WERI-Rb-1 (cell line): ENCODE results near the gene SVBP.

Experiments used
- DNase-seq: peaks from one replicate; pipeline ENCODE4 v3.0.0-alpha.2; 2020
- H3K27ac ChIP-seq: fragments of 250-450 bp; sonication (Bioruptor Pico); 2 replicates; pipeline ENCODE4 v1.5.1; 2020; ENCODE audit warnings: mild to moderate bottlenecking, moderate library complexity
- H3K27me3 ChIP-seq: fragments of 250-450 bp; sonication (Bioruptor Pico); 2 replicates; pipeline ENCODE4 v1.5.1; 2021; ENCODE audit warnings: mild to moderate bottlenecking, low read depth, moderate library complexity; ENCODE audit not compliant: insufficient read depth, severe bottlenecking
- H3K36me3 ChIP-seq: fragments of 250-450 bp; sonication (Bioruptor Pico); 2 replicates; pipeline ENCODE4 v1.5.1; 2020; ENCODE audit warnings: mild to moderate bottlenecking, moderate library complexity
- H3K4me3 ChIP-seq: 2 replicates; pipeline ENCODE4 v1.5.1; 2011; ENCODE audit warnings: low read depth, mild to moderate bottlenecking, control low read depth, low read length
- H3K9me3 ChIP-seq: fragments of 250-450 bp; sonication (Bioruptor Pico); 2 replicates; pipeline ENCODE4 v1.5.1; 2021; ENCODE audit warnings: mild to moderate bottlenecking, moderate library complexity; ENCODE audit not compliant: severe bottlenecking
- CTCF ChIP-seq: IDR thresholded peaks from 2 replicates; pipeline ENCODE4 v1.5.1; 2011; ENCODE audit warnings: low read depth, mild to moderate bottlenecking, control low read depth, inconsistent platforms, low read length

Gene SVBP

GRCh38 chr1:42848823-42849537 is 31.8 kb upstream of the SVBP start:
- Histone ChIP-seq H3K27ac (no peak overlapping the region), H3K27me3 (no peaks in the 10 kb centered on the region), H3K9me3 (no peaks in the 10 kb centered on the region), H3K36me3 (peaks cover 30% of the 10 kb centered on the region), H3K4me3 (no peak overlapping the region)
- no peak for TF ChIP-seq CTCF
- DNase-seq: no peak

- H3K36me3 ChIP-seq: peaks cover 30% of the 10 kb centered on the region
- no peak for DNase-seq
- no peak overlapping the region for H3K27ac ChIP-seq
- no peak overlapping the region; the same call in 1 of the 2 replicates for H3K4me3 ChIP-seq
- H3K27me3 ChIP-seq: no peaks in the 10 kb centered on the region
- H3K9me3 ChIP-seq: no peaks in the 10 kb centered on the region
- TF ChIP-seq CTCF: no peak
Observed at GRCh38 chr1:42847721-42848460, 30.7 kb upstream of the SVBP start.

- Histone ChIP-seq H3K27ac (peak overlapping the region; percentile 89), H3K4me3 (peak overlapping the region; percentile 60), H3K27me3 (no peaks in the 10 kb centered on the region), H3K36me3 (peaks cover 24% of the 10 kb centered on the region), H3K9me3 (no peaks in the 10 kb centered on the region)
- TF ChIP-seq CTCF: no peak
- DNase-seq: no peak
Observed at GRCh38 chr1:42847111-42847595, 30.0 kb upstream of the SVBP start.

GRCh38 chr1:42846257-42847110 is 29.3 kb upstream of the SVBP start, which contains the start of gene ZNF691:
TSS of gene ZNF691 (plus strand) at chr1:42846613. CDS start at chr1:42849659, 3,046 bp downstream.
- peaks cover 17% of the 10 kb centered on the region for H3K36me3 ChIP-seq

GRCh38 chr1:42845866-42846256 is 28.7 kb upstream of the SVBP start:
- TF ChIP-seq CTCF: no peak
- no peak for DNase-seq
- no peaks in the 10 kb centered on the region for H3K9me3 ChIP-seq
- H3K36me3 ChIP-seq: peaks cover 12% of the 10 kb centered on the region
- H3K27me3 ChIP-seq: no peaks in the 10 kb centered on the region
- H3K4me3 ChIP-seq: peak overlapping the region; percentile 60
- peak overlapping the region; percentile 5; the same call in 1 of the 2 replicates for H3K27ac ChIP-seq

More at GRCh38 chr1:42846257-42847110, 29.3 kb upstream of the SVBP start, which contains the start of gene ZNF691:
- Histone ChIP-seq H3K27ac (peak within 1 kb of the TSS; percentile 89), H3K9me3 (no peaks in the 10 kb centered on the region), H3K4me3 (peak within 1 kb of the TSS; percentile 60), H3K27me3 (no peaks in the 10 kb centered on the region)
- peak; percentile 41 for TF ChIP-seq CTCF
- DNase-seq: peak; percentile 94
